Activated T-cell treated with anti-CD3 and anti-CD28 coated beads, Interleukin-2, amount 50 U/mL, for 72 hours (primary cell): Measurements from ENCODE around the gene EMILIN2. TPM values are rescaled to one million over a fixed set of nuclear protein-coding genes. Genes with fewer than 3 reads are reported as not detected.

Source experiments
- total RNA-seq, 2 donors: library from RNA; stranded (reverse); gene quantifications; one replicate each; pipeline ENCODE4 v1.2.3, GENCODE V29; 2022

EMILIN2 gene
- total RNA-seq, 2 donors from 2014 or later, result 12.7 to 18.3 TPM

Other genes with a start within 250 kb of the EMILIN2 start
- 100 to 1,000 TPM; 103 to 137 TPM for gene SMCHD1, start 191.3 kb upstream of the EMILIN2 start, total RNA-seq
- 100 to 1,000 TPM; 101 to 106 TPM for gene LPIN2, start 166.1 kb downstream of the EMILIN2 start, total RNA-seq